Measurements from ENCODE around the gene HECTD1.
"Not testable (repeated sequence)": the region's sequence is repeated elsewhere in the genome, so short reads cannot be mapped to it uniquely, and the experiment has no call there.

The HECTD1 gene

DNA sequence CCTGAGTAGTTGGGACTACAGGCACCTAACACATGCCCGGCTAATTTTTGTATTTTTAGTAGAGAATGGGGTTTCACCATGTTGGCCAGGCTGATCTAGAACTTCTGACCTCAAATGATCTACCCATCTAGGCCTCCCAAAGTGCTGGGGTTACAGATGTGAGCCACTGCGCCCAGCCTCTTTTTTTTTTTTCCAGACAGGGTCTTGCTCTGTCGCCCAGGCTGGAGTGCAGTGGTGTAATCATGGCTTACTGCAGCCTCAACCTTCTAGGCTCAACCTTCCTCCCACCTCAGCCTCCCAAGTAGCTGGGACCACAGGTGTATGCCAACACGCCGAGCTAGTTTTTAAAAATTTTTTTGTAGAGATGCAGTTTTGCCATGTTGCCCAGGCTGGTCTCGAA, 25.6 kb downstream of the HECTD1 start:
- H4K91ac ChIP-seq (ENCODE audit: low read length); H3K23ac ChIP-seq (ENCODE audit: low read length in 2 of 2); H2BK120ac ChIP-seq (ENCODE audit: low read depth, low read length); H3K27me3 ChIP-seq (ENCODE audit: control insufficient read depth in 1 of 2, insufficient read depth in 1 of 2, low read length in 2 of 2); H2AK5ac ChIP-seq (ENCODE audit: low read length, severe bottlenecking); H3K27ac ChIP-seq (ENCODE audit: low read length, poor library complexity, severe bottlenecking); H4K8ac ChIP-seq (ENCODE audit: low read length); H3K14ac ChIP-seq (ENCODE audit: low read length in 2 of 2); H3K9me3 ChIP-seq (ENCODE audit: control insufficient read depth, low read length); H3K4me1 ChIP-seq (ENCODE audit: control insufficient read depth, insufficient read depth, low read depth, low read length); H3K18ac ChIP-seq (ENCODE audit: low read depth in 1 of 2, low read length in 2 of 2); H2BK12ac ChIP-seq (ENCODE audit: low read length in 2 of 2); H2AFZ ChIP-seq (ENCODE audit: low read depth, low read length); H3K9ac ChIP-seq (ENCODE audit: low read length); DNase-seq; H3K4me2 ChIP-seq (ENCODE audit: low read length, poor library complexity, severe bottlenecking); H3K4me3 ChIP-seq (ENCODE audit: insufficient read depth in 1 of 2, low read depth in 1 of 2, low read length in 2 of 2); H2BK15ac ChIP-seq (ENCODE audit: low read depth, poor library complexity, severe bottlenecking); H3K4ac ChIP-seq (ENCODE audit: low read depth in 1 of 2, low read length in 2 of 2); H2BK5ac ChIP-seq (ENCODE audit: low read depth, low read length, poor library complexity, severe bottlenecking): not testable (repeated sequence)
- peaks cover 9 to 43% of the 10 kb centered on the region in 2 experiments for H3K36me3 ChIP-seq (ENCODE audit: control insufficient read depth in 1 of 2, insufficient read depth in 2 of 2, low read depth in 1 of 2, low read length in 2 of 2)
- WGBS = 99% methylated on average over 5 of the region's 6 CpGs
- H3K79me1 ChIP-seq (replicated peaks; ENCODE audit: low read length, poor library complexity, severe bottlenecking) = peaks cover 11% of the 10 kb centered on the region

DNA sequence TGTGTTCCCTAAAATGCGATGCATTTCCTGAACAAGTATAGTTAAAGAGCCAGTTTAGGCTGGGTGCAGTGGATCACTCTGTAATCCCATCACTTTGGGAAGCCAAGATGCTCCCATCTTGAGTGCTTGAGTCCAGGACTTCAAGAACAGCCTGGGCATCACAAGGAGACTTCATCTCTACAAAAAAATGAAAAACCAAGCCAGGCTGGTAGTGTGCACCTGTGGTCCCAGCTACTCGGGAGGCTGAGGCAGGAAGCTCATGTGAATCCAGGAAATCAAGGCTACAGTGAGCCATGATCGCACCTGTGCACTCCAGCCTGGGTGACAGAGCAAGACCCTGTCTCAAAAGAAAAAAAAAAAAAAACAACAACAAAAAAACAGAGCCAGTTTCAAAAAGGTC, 26.3 kb downstream of the HECTD1 start:
- H3K27me3 ChIP-seq (ENCODE audit: control insufficient read depth in 1 of 2, insufficient read depth in 1 of 2, low read length in 2 of 2) = no peaks in the 10 kb centered on the region
- no peaks in the 10 kb centered on the region for H3K4me1 ChIP-seq (ENCODE audit: control insufficient read depth, insufficient read depth, low read depth, low read length)
- no peak overlapping the region for H2BK5ac ChIP-seq (ENCODE audit: low read depth, low read length, poor library complexity, severe bottlenecking)
- DNase-seq = no peak
- H3K14ac ChIP-seq (ENCODE audit: low read length in 2 of 2) = no peak overlapping the region
- H2AFZ ChIP-seq (ENCODE audit: low read depth, low read length) = no peak overlapping the region
- 97% methylated on average over 3 of the region's 3 CpGs for WGBS
- H3K4me3 ChIP-seq (ENCODE audit: insufficient read depth in 1 of 2, low read depth in 1 of 2, low read length in 2 of 2) = no peak overlapping the region
- no peak overlapping the region for H3K4me2 ChIP-seq (ENCODE audit: low read length, poor library complexity, severe bottlenecking)
- H3K79me1 ChIP-seq (replicated peaks; ENCODE audit: low read length, poor library complexity, severe bottlenecking) = peaks cover 11% of the 10 kb centered on the region
- H3K18ac ChIP-seq (ENCODE audit: low read depth in 1 of 2, low read length in 2 of 2) = no peak overlapping the region
- H4K8ac ChIP-seq (ENCODE audit: low read length) = no peak overlapping the region
- H4K91ac ChIP-seq (ENCODE audit: low read length) = no peak overlapping the region
- no peak overlapping the region for H2BK15ac ChIP-seq (ENCODE audit: low read depth, poor library complexity, severe bottlenecking)
- H3K23ac ChIP-seq (ENCODE audit: low read length in 2 of 2) = no peak overlapping the region
- no peak overlapping the region for H3K9ac ChIP-seq (ENCODE audit: low read length)
- no peak overlapping the region for H2BK12ac ChIP-seq (ENCODE audit: low read length in 2 of 2)
- peaks cover 9 to 49% of the 10 kb centered on the region in 2 experiments for H3K36me3 ChIP-seq (ENCODE audit: control insufficient read depth in 1 of 2, insufficient read depth in 2 of 2, low read depth in 1 of 2, low read length in 2 of 2)
- no peak overlapping the region for H2AK5ac ChIP-seq (ENCODE audit: low read length, severe bottlenecking)
- H2BK120ac ChIP-seq (ENCODE audit: low read depth, low read length) = no peak overlapping the region
- H3K4ac ChIP-seq (ENCODE audit: low read depth in 1 of 2, low read length in 2 of 2) = no peak overlapping the region
- H3K9me3 ChIP-seq (ENCODE audit: control insufficient read depth, low read length) = no peaks in the 10 kb centered on the region
- H3K27ac ChIP-seq (ENCODE audit: low read length, poor library complexity, severe bottlenecking) = no peak overlapping the region

DNA sequence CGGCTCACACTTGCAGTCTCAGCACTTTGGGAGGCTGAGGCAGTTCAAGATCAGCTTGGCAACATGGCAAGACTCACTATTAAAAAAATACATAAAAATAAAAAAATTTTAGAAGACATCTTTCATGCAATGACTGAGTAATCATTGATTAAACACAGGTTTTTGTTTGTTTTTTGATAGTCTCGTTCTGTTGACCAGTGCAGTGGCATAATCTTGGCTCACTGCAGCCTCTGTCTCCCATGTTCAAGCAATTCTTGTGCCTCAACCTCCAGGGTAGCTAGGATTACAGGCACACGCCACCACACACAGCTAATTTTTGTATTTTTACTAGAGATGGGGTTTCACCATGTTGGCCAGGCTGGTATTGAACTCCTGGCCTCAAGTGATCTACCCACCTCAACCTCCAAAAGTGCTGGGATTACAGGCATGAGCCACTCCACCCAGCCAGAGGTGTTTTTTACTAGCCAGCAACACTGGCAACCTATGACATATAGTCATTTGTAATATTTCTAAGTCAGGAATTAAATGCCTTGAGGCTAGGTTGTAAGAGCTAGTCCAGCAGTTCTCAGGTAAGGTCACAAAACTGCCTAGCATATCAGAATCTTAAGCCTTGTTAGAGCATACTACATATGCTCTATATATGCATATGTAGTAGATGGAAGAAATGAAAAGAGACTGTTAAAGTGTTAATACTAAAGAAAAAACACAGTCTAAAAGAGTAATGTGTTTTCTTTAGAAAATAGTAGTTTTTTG, 27.1 kb downstream of the HECTD1 start:
- Histone ChIP-seq H3K79me1 (replicated peaks; ENCODE audit: low read length, poor library complexity, severe bottlenecking) (peaks cover 9% of the 10 kb centered on the region), H3K27ac (ENCODE audit: low read length, poor library complexity, severe bottlenecking) (no peak overlapping the region), H2BK12ac (ENCODE audit: low read length in 2 of 2) (no peak overlapping the region), H3K23ac (ENCODE audit: low read length in 2 of 2) (no peak overlapping the region), H3K4me1 (ENCODE audit: control insufficient read depth, insufficient read depth, low read depth, low read length) (no peaks in the 10 kb centered on the region), H4K8ac (ENCODE audit: low read length) (no peak overlapping the region), H2AFZ (ENCODE audit: low read depth, low read length) (no peak overlapping the region), H2BK120ac (ENCODE audit: low read depth, low read length) (no peak overlapping the region), H3K36me3 (ENCODE audit: control insufficient read depth in 1 of 2, insufficient read depth in 2 of 2, low read depth in 1 of 2, low read length in 2 of 2) (peaks cover 10 to 51% of the 10 kb centered on the region in 2 experiments), H3K9me3 (ENCODE audit: control insufficient read depth, low read length) (no peaks in the 10 kb centered on the region), H2BK5ac (ENCODE audit: low read depth, low read length, poor library complexity, severe bottlenecking) (no peak overlapping the region), H3K4ac (ENCODE audit: low read depth in 1 of 2, low read length in 2 of 2) (no peak overlapping the region), H3K14ac (ENCODE audit: low read length in 2 of 2) (no peak overlapping the region), H3K4me2 (ENCODE audit: low read length, poor library complexity, severe bottlenecking) (no peak overlapping the region), H3K4me3 (ENCODE audit: insufficient read depth in 1 of 2, low read depth in 1 of 2, low read length in 2 of 2) (no peak overlapping the region), H3K9ac (ENCODE audit: low read length) (no peak overlapping the region), H3K18ac (ENCODE audit: low read depth in 1 of 2, low read length in 2 of 2) (no peak overlapping the region), H2AK5ac (ENCODE audit: low read length, severe bottlenecking) (no peak overlapping the region), H2BK15ac (ENCODE audit: low read depth, poor library complexity, severe bottlenecking) (no peak overlapping the region), H4K91ac (ENCODE audit: low read length) (no peak overlapping the region), H3K27me3 (ENCODE audit: control insufficient read depth in 1 of 2, insufficient read depth in 1 of 2, low read length in 2 of 2) (no peaks in the 10 kb centered on the region)
- no peak for DNase-seq
- 100% methylated on average over 2 of the region's 3 CpGs for WGBS

DNA sequence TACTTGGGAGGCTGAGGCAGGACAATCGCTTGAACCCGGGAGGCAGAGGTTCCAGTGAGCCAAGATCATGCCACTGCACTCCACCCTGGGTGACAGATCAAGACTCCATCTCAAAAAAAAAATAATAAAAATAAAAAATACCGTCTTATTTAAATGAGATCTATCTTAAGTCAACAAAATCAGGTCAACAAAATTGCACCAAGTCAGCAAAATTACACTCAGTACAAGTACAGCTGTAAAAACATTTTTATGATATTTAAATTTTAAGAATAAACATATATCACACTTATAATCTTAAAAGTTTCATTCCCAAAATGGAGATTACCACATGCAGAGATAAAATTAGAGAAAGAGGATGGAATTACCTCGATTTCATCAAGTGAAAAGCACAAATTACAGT, 33.2 kb downstream of the HECTD1 start:
- Histone ChIP-seq H3K4ac (ENCODE audit: low read depth in 1 of 2, low read length in 2 of 2) (no peak overlapping the region), H3K4me3 (ENCODE audit: insufficient read depth in 1 of 2, low read depth in 1 of 2, low read length in 2 of 2) (no peak overlapping the region), H2BK120ac (ENCODE audit: low read depth, low read length) (no peak overlapping the region), H3K4me1 (ENCODE audit: control insufficient read depth, insufficient read depth, low read depth, low read length) (no peaks in the 10 kb centered on the region), H3K9ac (ENCODE audit: low read length) (no peak overlapping the region), H3K79me1 (replicated peaks; ENCODE audit: low read length, poor library complexity, severe bottlenecking) (peaks cover 17% of the 10 kb centered on the region), H4K8ac (ENCODE audit: low read length) (no peak overlapping the region), H2BK15ac (ENCODE audit: low read depth, poor library complexity, severe bottlenecking) (no peak overlapping the region), H3K23ac (ENCODE audit: low read length in 2 of 2) (no peak overlapping the region), H4K91ac (ENCODE audit: low read length) (no peak overlapping the region), H2AK5ac (ENCODE audit: low read length, severe bottlenecking) (no peak overlapping the region), H2BK5ac (ENCODE audit: low read depth, low read length, poor library complexity, severe bottlenecking) (no peak overlapping the region), H3K4me2 (ENCODE audit: low read length, poor library complexity, severe bottlenecking) (no peak overlapping the region), H3K27me3 (ENCODE audit: control insufficient read depth in 1 of 2, insufficient read depth in 1 of 2, low read length in 2 of 2) (no peaks in the 10 kb centered on the region), H2AFZ (ENCODE audit: low read depth, low read length) (no peak overlapping the region), H3K14ac (ENCODE audit: low read length in 2 of 2) (no peak overlapping the region), H3K9me3 (ENCODE audit: control insufficient read depth, low read length) (no peaks in the 10 kb centered on the region), H2BK12ac (ENCODE audit: low read length in 2 of 2) (no peak overlapping the region), H3K36me3 (ENCODE audit: control insufficient read depth in 1 of 2, insufficient read depth in 2 of 2, low read depth in 1 of 2, low read length in 2 of 2) (peaks cover 23 to 88% of the 10 kb centered on the region in 2 experiments), H3K18ac (ENCODE audit: low read depth in 1 of 2, low read length in 2 of 2) (no peak overlapping the region), H3K27ac (ENCODE audit: low read length, poor library complexity, severe bottlenecking) (no peak overlapping the region)
- WGBS = 93% methylated on average over 3 of the region's 4 CpGs
- DNase-seq = no peak

All from mesenchymal stem cell (in vitro differentiated cells and primary cell).